GM23338 (cell line): ENCODE results near the gene MSMB. TPM values are rescaled to one million over a fixed set of nuclear protein-coding genes. Genes with fewer than 3 reads are reported as not detected.
"Not testable (repeated sequence)": the region's sequence is repeated elsewhere in the genome, so short reads cannot be mapped to it uniquely, and the experiment has no call there.

Experiments used
- ATAC-seq: fragments of 200-7000 bp; cut with Tn5 transposase; 3 replicates; pipeline ENCODE4 v1.9.1; 2020
- DNase-seq: peaks from one replicate; pipeline ENCODE4 v3.0.0-alpha.2; 2015; ENCODE audit warnings: low spot score
- H2AFZ ChIP-seq: fragments of 200-600 bp; sonication (generic); 2 replicates; pipeline ENCODE4 v1.8.0; 2016; ENCODE audit warnings: antibody characterized with exemption, mild to moderate bottlenecking, moderate library complexity
- H3F3A ChIP-seq: fragments of 200-600 bp; sonication (generic); replicated peaks from 2 replicates; pipeline ENCODE4 v1.8.0; 2017; ENCODE audit warnings: antibody characterized with exemption, mixed run types, low read depth
- H3K27ac ChIP-seq: fragments of 200-600 bp; sonication (generic); 2 replicates; pipeline ENCODE4 v1.6.1; 2016; ENCODE audit warnings: low read depth
- H3K27me3 ChIP-seq: fragments of 200-600 bp; sonication (generic); 2 replicates; pipeline ENCODE4 v1.8.0; 2016; ENCODE audit warnings: mild to moderate bottlenecking, mixed run types, moderate library complexity; ENCODE audit not compliant: insufficient read depth
- H3K36me3 ChIP-seq: fragments of 200-600 bp; sonication (generic); 2 replicates; pipeline ENCODE4 v1.8.0; 2016; ENCODE audit warnings: mild to moderate bottlenecking; ENCODE audit not compliant: insufficient read depth
- H3K4me1 ChIP-seq: fragments of 200-600 bp; sonication (generic); 2 replicates; pipeline ENCODE4 v1.8.0; 2016; ENCODE audit warnings: mild to moderate bottlenecking, moderate library complexity; ENCODE audit not compliant: insufficient read depth
- H3K4me2 ChIP-seq: fragments of 200-600 bp; sonication (generic); 2 replicates; pipeline ENCODE4 v1.7.1; 2017; ENCODE audit warnings: mixed run types
- H3K4me3 ChIP-seq: fragments of 200-600 bp; sonication (generic); 2 replicates; pipeline ENCODE4 v1.6.1; 2016; ENCODE audit warnings: mixed run types
- H3K79me2 ChIP-seq: fragments of 200-600 bp; sonication (generic); replicated peaks from 2 replicates; pipeline ENCODE4 v1.8.0; 2017; ENCODE audit warnings: mild to moderate bottlenecking; ENCODE audit not compliant: insufficient read depth
- H3K9me2 ChIP-seq: fragments of 200-600 bp; sonication (generic); 2 replicates; pipeline ENCODE4 v1.8.0; 2017; ENCODE audit not compliant: insufficient read depth
- H4K20me1 ChIP-seq: fragments of 200-600 bp; sonication (generic); replicated peaks from 2 replicates; pipeline ENCODE4 v1.8.0; 2017; ENCODE audit warnings: mild to moderate bottlenecking; ENCODE audit not compliant: insufficient read depth
- H3K27ac Mint-ChIP-seq: 2 replicates; pipeline ENCODE4 v1.8.0; 2020; ENCODE audit warnings: inconsistent platforms, mild to moderate bottlenecking, moderate library complexity, mixed read lengths
- H3K27me3 Mint-ChIP-seq: 3 replicates; pipeline ENCODE4 v1.8.0; 2022; ENCODE audit warnings: low read depth, mild to moderate bottlenecking, moderate library complexity, mixed read lengths, inconsistent platforms; ENCODE audit not compliant: insufficient read depth, poor library complexity
- H3K36me3 Mint-ChIP-seq: 3 replicates; pipeline ENCODE4 v1.8.0; 2021; ENCODE audit warnings: low read depth, mild to moderate bottlenecking, inconsistent platforms, moderate library complexity, mixed read lengths
- H3K4me1 Mint-ChIP-seq: 3 replicates; pipeline ENCODE4 v1.8.0; 2020; ENCODE audit warnings: mild to moderate bottlenecking, inconsistent platforms, mixed read lengths
- H3K4me3 Mint-ChIP-seq: 3 replicates; pipeline ENCODE4 v1.8.0; 2021; ENCODE audit warnings: moderate library complexity, mild to moderate bottlenecking, inconsistent platforms, mixed read lengths
- H3K9me3 Mint-ChIP-seq: 3 replicates; pipeline ENCODE4 v1.8.0; 2020; ENCODE audit warnings: moderate library complexity, mild to moderate bottlenecking, inconsistent platforms, mixed read lengths
- CREB1 ChIP-seq: fragments of 250-450 bp; sonication (Bioruptor Pico); IDR thresholded peaks from 2 replicates; pipeline ENCODE4 v1.5.0; 2020; ENCODE audit warnings: low read depth, mild to moderate bottlenecking, moderate library complexity
- EZH2 ChIP-seq: fragments of 200-600 bp; sonication (generic); IDR thresholded peaks from one replicate; pipeline ENCODE4 v1.8.0; 2017; ENCODE audit warnings: antibody characterized with exemption, mild to moderate bottlenecking, low read depth; ENCODE audit not compliant: unreplicated experiment
- EZH2phosphoT487 ChIP-seq: fragments of 200-600 bp; sonication (generic); IDR thresholded peaks from one replicate; pipeline ENCODE4 v1.8.1; 2018; ENCODE audit warnings: antibody characterized with exemption; ENCODE audit not compliant: unreplicated experiment
- JUNB ChIP-seq: IDR thresholded peaks from one replicate; pipeline ENCODE4 v1.6.1; 2016; ENCODE audit warnings: antibody characterized with exemption; ENCODE audit not compliant: unreplicated experiment
- NANOG ChIP-seq: IDR thresholded peaks from 2 replicates; pipeline ENCODE4 v1.6.1; 2016; ENCODE audit warnings: antibody characterized with exemption, borderline replicate concordance
- POLR2AphosphoS5 ChIP-seq: IDR thresholded peaks from 2 replicates; pipeline ENCODE4 v1.6.1; 2016; ENCODE audit warnings: antibody characterized with exemption, low read depth
- REST ChIP-seq: IDR thresholded peaks from one replicate; pipeline ENCODE4 v1.6.1; 2018; ENCODE audit warnings: antibody characterized with exemption; ENCODE audit not compliant: unreplicated experiment
- ZNF331 ChIP-seq: fragments of 250-450 bp; sonication (Bioruptor Pico); IDR thresholded peaks from 2 replicates; pipeline ENCODE4 v1.5.0; 2020; ENCODE audit warnings: low read depth, mild to moderate bottlenecking, moderate library complexity
- polyA plus RNA-seq: library from polyadenylated mRNA; unstranded; fragments of >200 nt; fragmentation: Nextera tagmentation; extraction: Ambion mirVana; gene quantifications from 2 replicates; pipeline ENCODE4 v1.2.1, GENCODE V29; 2016
- total RNA-seq: library from RNA; depleted of rRNA; stranded (reverse); fragments of >200 nt; shearing (Covaris generic); gene quantifications from 2 replicates; pipeline ENCODE4 v1.2.3, GENCODE V29; 2014
- TF ChIP-seq, protein P1 (sequence below): IDR thresholded peaks from 2 replicates; pipeline ENCODE4 v1.6.1; 2016; ENCODE audit warnings: antibody characterized with exemption
- TF ChIP-seq, protein P2 (sequence below), 2 experiments: fragments of 200-600 bp in 1 of 2; sonication (generic) in 1 of 2; conservative IDR thresholded peaks; 2 replicates each; pipeline versions ENCODE4 v1.5.1 to v1.6.1; 2016 to 2017; ENCODE audit warnings: antibody characterized with exemption in 2 of 2, low read depth in 2 of 2, mild to moderate bottlenecking in 2 of 2, moderate library complexity in 1 of 2

MSMB gene
- total and polyA plus RNA-seq, 2 experiments from 2014 or later: not detected

DNA sequence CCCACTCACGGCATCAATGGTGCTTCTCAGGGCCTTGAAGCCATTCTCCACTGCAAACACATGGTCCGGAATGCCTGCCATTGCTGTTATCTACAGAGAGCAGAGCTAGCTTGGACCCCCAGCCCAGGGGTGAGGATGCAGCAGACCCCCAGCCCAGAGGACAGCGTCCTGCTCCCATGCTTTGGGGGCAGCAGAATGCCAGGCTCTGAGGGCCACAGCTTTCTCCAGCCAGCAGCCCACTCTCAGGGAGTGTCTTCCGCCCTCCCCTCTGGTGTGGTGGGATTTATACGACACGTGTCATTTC is 48.1 kb upstream of the MSMB start (continued):
- no peak for TF ChIP-seq ZNF331 (CRISPR knock-in tag)
- TF ChIP-seq CREB1 (CRISPR knock-in tag): no peak
- TF ChIP-seq EZH2: no peak
- no peak for TF ChIP-seq JUNB
- no peak for TF ChIP-seq REST
- TF ChIP-seq, protein P1, sequence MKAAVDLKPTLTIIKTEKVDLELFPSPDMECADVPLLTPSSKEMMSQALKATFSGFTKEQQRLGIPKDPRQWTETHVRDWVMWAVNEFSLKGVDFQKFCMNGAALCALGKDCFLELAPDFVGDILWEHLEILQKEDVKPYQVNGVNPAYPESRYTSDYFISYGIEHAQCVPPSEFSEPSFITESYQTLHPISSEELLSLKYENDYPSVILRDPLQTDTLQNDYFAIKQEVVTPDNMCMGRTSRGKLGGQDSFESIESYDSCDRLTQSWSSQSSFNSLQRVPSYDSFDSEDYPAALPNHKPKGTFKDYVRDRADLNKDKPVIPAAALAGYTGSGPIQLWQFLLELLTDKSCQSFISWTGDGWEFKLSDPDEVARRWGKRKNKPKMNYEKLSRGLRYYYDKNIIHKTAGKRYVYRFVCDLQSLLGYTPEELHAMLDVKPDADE: no peak

DNA sequence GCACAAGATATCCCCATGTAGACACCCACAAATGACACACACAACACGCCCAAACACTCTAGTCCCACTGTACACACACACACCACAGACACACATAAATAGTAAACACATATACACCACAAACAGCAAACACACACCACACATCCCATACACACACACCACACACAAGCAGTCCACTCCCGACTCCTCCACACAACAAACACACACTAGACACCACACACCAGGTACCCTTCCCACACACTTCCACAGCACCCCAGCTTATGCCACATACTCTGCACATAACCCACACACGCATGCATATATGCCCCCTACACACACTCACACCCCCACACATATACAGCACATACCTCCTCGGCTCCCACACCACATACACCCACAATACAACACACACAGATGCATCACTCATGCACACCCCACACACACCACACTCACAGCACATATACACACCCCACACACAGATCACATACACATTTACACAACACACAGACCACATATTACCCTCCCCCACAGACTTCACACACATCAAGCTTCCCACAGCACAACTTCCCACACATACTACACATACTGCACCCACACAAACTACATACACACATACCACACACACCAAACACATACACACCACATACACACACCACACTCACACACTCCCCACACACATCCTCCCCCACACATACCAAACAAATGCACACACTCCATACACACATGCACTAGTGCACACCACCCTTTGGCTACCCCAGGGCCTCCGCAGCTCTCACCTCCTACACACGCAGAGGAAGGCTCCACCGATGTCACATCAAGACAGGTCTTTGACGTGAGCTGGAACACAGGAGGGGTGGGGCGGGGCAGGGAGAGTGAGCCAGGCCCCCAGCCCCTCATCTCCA is 47.5 kb upstream of the MSMB start:
- H2AFZ ChIP-seq, H3K27ac Mint-ChIP-seq, H3F3A ChIP-seq, H3K9me3 Mint-ChIP-seq, H3K27ac ChIP-seq, H3K79me2 ChIP-seq, H4K20me1 ChIP-seq, H3K4me2 ChIP-seq, H3K9me2 ChIP-seq, H3K36me3 Mint-ChIP-seq, H3K4me1 ChIP-seq, ATAC-seq, H3K27me3 ChIP-seq, H3K36me3 ChIP-seq, DNase-seq, H3K27me3 Mint-ChIP-seq, H3K4me3 ChIP-seq, H3K4me3 Mint-ChIP-seq: not testable (repeated sequence)
- H3K4me1 Mint-ChIP-seq: peaks cover 20% of the 10 kb centered on the region

DNA sequence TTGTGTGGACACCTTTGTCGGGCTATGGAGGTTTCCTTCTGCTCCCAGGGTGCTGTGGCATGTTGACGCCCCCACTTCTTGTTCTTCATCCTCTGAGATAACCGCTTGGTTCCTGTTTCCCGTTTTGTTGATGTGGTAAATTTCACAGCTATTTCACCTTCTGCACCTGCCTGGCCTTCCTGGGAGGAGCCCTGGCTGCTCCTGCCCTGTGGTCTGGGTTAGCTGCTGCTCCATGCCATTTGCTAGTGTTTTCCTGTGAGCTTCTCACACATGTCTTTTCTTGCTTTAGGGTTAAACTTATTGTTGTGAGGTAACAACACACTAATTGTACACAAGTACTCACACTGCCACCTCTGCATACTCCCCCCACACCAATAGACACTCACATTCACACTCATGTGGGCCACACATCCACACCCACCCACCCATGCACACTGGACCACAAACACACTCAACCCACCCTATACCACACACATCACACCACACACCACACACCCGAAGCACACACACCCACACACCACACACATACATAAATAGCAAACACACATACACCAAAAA is 46.5 kb upstream of the MSMB start:
- Histone ChIP-seq H3K4me1 (no peaks in the 10 kb centered on the region), H3K4me2 (no peak overlapping the region), H3K27me3 (no peaks in the 10 kb centered on the region), H3K9me2 (no peaks in the 10 kb centered on the region), H3K36me3 (no peaks in the 10 kb centered on the region), H2AFZ (no peak overlapping the region), H3K4me3 (no peak overlapping the region), H3K79me2 (no peaks in the 10 kb centered on the region), H3F3A (no peaks in the 10 kb centered on the region), H3K27ac (no peak overlapping the region), H4K20me1 (no peaks in the 10 kb centered on the region)
- Mint-ChIP-seq H3K4me1 (peaks cover 18% of the 10 kb centered on the region), H3K4me3 (no peak overlapping the region), H3K9me3 (no peaks in the 10 kb centered on the region), H3K36me3 (no peaks in the 10 kb centered on the region), H3K27me3 (peaks cover 8% of the 10 kb centered on the region), H3K27ac (no peak overlapping the region)
- DNase-seq: no peak
- ATAC-seq: no peak
- TF ChIP-seq, protein P1: no peak
- TF ChIP-seq, protein P2, sequence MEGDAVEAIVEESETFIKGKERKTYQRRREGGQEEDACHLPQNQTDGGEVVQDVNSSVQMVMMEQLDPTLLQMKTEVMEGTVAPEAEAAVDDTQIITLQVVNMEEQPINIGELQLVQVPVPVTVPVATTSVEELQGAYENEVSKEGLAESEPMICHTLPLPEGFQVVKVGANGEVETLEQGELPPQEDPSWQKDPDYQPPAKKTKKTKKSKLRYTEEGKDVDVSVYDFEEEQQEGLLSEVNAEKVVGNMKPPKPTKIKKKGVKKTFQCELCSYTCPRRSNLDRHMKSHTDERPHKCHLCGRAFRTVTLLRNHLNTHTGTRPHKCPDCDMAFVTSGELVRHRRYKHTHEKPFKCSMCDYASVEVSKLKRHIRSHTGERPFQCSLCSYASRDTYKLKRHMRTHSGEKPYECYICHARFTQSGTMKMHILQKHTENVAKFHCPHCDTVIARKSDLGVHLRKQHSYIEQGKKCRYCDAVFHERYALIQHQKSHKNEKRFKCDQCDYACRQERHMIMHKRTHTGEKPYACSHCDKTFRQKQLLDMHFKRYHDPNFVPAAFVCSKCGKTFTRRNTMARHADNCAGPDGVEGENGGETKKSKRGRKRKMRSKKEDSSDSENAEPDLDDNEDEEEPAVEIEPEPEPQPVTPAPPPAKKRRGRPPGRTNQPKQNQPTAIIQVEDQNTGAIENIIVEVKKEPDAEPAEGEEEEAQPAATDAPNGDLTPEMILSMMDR (conservative IDR thresholded peaks at IDR 0.05; ENCODE audit: low read depth in 2 of 2): no peak
- no peak for TF ChIP-seq NANOG
- no peak for TF ChIP-seq POLR2AphosphoS5
- no peak for TF ChIP-seq EZH2phosphoT487
